HepG2 (cell line): ENCODE measurements around the gene LARP1. TPM values are rescaled to one million over a fixed set of nuclear protein-coding genes. Genes with fewer than 3 reads are reported as not detected.

ENCODE experiments used
- ARHGAP35 ChIP-seq: sonication (generic); formaldehyde crosslinking; IDR thresholded peaks from 2 replicates; pipeline ENCODE4 v1.9.0; 2022; ENCODE audit warnings: mild to moderate bottlenecking, inconsistent platforms, moderate library complexity, missing genetic modification reagents, borderline replicate concordance
- HOXA7 ChIP-seq: sonication (generic); formaldehyde crosslinking; IDR thresholded peaks from 2 replicates; pipeline ENCODE4 v1.8.1; 2022; ENCODE audit warnings: mild to moderate bottlenecking, missing genetic modification reagents, moderate library complexity
- JUND ChIP-seq: sonication (generic); formaldehyde crosslinking; IDR thresholded peaks from 2 replicates; pipeline ENCODE4 v1.8.0; 2022; ENCODE audit warnings: mild to moderate bottlenecking, missing genetic modification reagents
- NCOA2 ChIP-seq: sonication (generic); formaldehyde crosslinking; IDR thresholded peaks from 2 replicates; pipeline ENCODE4 v1.8.0; 2022; ENCODE audit warnings: inconsistent platforms
- NFIB ChIP-seq: sonication (generic); formaldehyde crosslinking; IDR thresholded peaks from 2 replicates; pipeline ENCODE4 v1.9.0; 2021; ENCODE audit warnings: missing genetic modification reagents, mild to moderate bottlenecking, borderline replicate concordance
- NFRKB ChIP-seq: fragments of 450-650 bp; IDR thresholded peaks from 2 replicates; pipeline ENCODE4 v1.6.1; 2017
- ONECUT2 ChIP-seq: sonication (generic); formaldehyde crosslinking; IDR thresholded peaks from 2 replicates; pipeline ENCODE4 v1.4.0; 2020; ENCODE audit warnings: missing genetic modification reagents
- RELA ChIP-seq: sonication (generic); formaldehyde crosslinking; IDR thresholded peaks from 2 replicates; pipeline ENCODE4 v1.4.0; 2020; ENCODE audit warnings: missing genetic modification reagents
- SNAI1 ChIP-seq: sonication (generic); formaldehyde crosslinking; IDR thresholded peaks from 2 replicates; pipeline ENCODE4 v1.5.0; 2020; ENCODE audit warnings: mild to moderate bottlenecking, missing genetic modification reagents, borderline replicate concordance
- TGIF2 ChIP-seq: IDR thresholded peaks from 2 replicates; pipeline ENCODE4 v1.6.1; 2016; ENCODE audit warnings: control low read depth, missing compliant biosample characterization
- TP53 ChIP-seq: sonication (generic); formaldehyde crosslinking; conservative IDR thresholded peaks from 2 replicates; pipeline ENCODE4 v1.4.0; 2020; ENCODE audit warnings: missing genetic modification reagents
- ZNF564 ChIP-seq: sonication (generic); formaldehyde crosslinking; IDR thresholded peaks from 2 replicates; pipeline ENCODE4 v1.8.1; 2023; ENCODE audit warnings: mild to moderate bottlenecking, missing genetic modification reagents
- ZNF766 ChIP-seq: sonication (generic); formaldehyde crosslinking; IDR thresholded peaks from 2 replicates; pipeline ENCODE4 v1.5.0; 2020; ENCODE audit warnings: missing genetic modification reagents, borderline replicate concordance
- ZNF768 ChIP-seq: sonication (generic); formaldehyde crosslinking; IDR thresholded peaks from 2 replicates; pipeline ENCODE4 v1.4.0; 2020; ENCODE audit warnings: missing genetic modification reagents
- ZNF792 ChIP-seq: IDR thresholded peaks from 2 replicates; pipeline ENCODE4 v1.6.1; 2016
- ZNF850 ChIP-seq: sonication (generic); formaldehyde crosslinking; conservative IDR thresholded peaks from 2 replicates; pipeline ENCODE4 v1.9.0; 2021; ENCODE audit warnings: mild to moderate bottlenecking, missing genetic modification reagents
- polyA plus RNA-seq, 8 experiments: library from polyadenylated mRNA; depleted of rRNA in 3 of 8; stranded (reverse) in 7 of 8; unstranded in 1 of 8; fragments of >200 nt; fragmentation: Illumina TruSeq in 4 of 8; extraction: Trizol in 4 of 8; gene quantifications; 2 replicates each; pipeline versions ENCODE4 v1.2.1 to v1.2.3, GENCODE V29; 2011 to 2016; ENCODE audit warnings: low read depth in 4 of 8, missing spikeins in 1 of 8, mixed read lengths in 1 of 8; ENCODE audit not compliant: insufficient read depth in 1 of 8
- total RNA-seq, 5 experiments: library from RNA; depleted of rRNA; stranded (reverse); fragments of >200 nt; fragmentation: Illumina TruSeq; extraction: Trizol; gene quantifications; 2 replicates each; pipeline ENCODE4 v1.2.3, GENCODE V29; 2016; ENCODE audit warnings: low read depth in 1 of 5
- TF ChIP-seq, protein P1 (sequence below): sonication (generic); formaldehyde crosslinking; IDR thresholded peaks from 2 replicates; pipeline ENCODE4 v1.4.0; 2020; ENCODE audit warnings: missing genetic modification reagents
- TF ChIP-seq, protein P2 (sequence below): sonication (generic); formaldehyde crosslinking; IDR thresholded peaks from 2 replicates; pipeline ENCODE4 v1.4.0; 2020; ENCODE audit warnings: mild to moderate bottlenecking, missing genetic modification reagents
- TF ChIP-seq, protein P3 (sequence below): sonication (generic); formaldehyde crosslinking; IDR thresholded peaks from 2 replicates; pipeline ENCODE4 v1.5.0; 2020; ENCODE audit warnings: missing genetic modification reagents
- TF ChIP-seq, protein P4 (sequence below): sonication (generic); formaldehyde crosslinking; IDR thresholded peaks from 2 replicates; pipeline ENCODE4 v1.8.1; 2022; ENCODE audit warnings: mild to moderate bottlenecking, missing genetic modification reagents
- TF ChIP-seq, protein P5 (sequence below): IDR thresholded peaks from 2 replicates; pipeline ENCODE4 v1.6.1; 2016; ENCODE audit warnings: missing genetic modification reagents, missing compliant biosample characterization

LARP1 gene
- total and polyA plus RNA-seq, 2 of the 13 experiments (the other 11 are each of a cell fraction or from before 2014, with no cell fraction given): 45.2 to 61.4 TPM

DNA sequence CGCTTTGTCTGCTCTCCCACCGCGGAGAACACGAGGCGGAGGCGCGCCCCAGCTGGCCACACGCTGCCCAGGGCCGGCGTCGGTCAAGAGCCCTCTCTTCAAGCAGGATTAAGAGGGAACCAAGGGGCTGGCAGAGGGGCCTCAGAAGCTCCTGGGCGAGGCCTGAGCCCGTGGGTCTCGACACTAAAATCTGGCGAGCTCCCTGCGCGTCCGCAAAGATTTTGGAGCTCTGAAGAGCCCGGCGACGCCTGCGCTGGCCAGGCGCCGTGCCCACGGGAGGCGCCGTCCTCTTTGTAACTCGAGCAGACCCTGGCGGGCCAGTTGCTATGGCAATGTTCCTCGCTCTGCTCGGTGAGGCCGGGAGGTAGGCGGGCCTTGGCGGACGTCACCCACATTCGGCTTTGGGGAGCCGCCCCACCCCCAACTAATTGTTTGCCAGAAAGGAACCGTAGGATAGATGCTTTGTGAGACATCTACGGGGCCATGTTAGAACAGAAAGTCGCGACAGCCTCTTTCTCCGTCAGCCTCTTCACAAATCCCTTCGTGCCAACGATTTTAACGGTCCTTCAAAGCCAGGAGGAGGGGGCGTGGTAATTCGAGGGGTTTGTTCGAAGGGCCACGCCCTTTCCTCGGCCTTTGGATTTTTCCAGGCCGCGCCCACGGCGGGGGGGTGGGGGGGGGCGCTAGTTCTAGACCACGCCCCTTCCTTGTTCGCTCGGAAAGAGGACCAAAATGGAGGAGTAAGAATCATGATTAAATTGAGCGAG is 102.5 kb downstream of the LARP1 start (continued):
- TF ChIP-seq NCOA2 (no peak), ZNF850 (CRISPR knock-in tag) (no peak), ZNF792 (CRISPR knock-in tag) (no peak; the same call in 1 of the 2 replicates), TP53 (CRISPR knock-in tag) (no peak), NFIB (CRISPR knock-in tag) (no peak), SNAI1 (CRISPR knock-in tag) (peak; percentile 20; the same call in 1 of the 2 replicates), RELA (CRISPR knock-in tag) (no peak), ONECUT2 (CRISPR knock-in tag) (no peak), HOXA7 (no peak), NFRKB (peak; percentile 43; the same call in 1 of the 2 replicates), ARHGAP35 (CRISPR knock-in tag) (peak; percentile 52; the same call in 1 of the 2 replicates), ZNF768 (CRISPR knock-in tag) (peak; percentile 56; the same call in 1 of the 2 replicates), ZNF564 (CRISPR knock-in tag) (peak; percentile 5), JUND (CRISPR knock-in tag) (0 out of 2 replicates have a peak, but pooled peaks have one; percentile 12), ZNF766 (CRISPR knock-in tag) (peak; percentile 19; the same call in 1 of the 2 replicates), TGIF2 (peak; percentile 62; the same call in 1 of the 2 replicates)
- TF ChIP-seq, protein P1, sequence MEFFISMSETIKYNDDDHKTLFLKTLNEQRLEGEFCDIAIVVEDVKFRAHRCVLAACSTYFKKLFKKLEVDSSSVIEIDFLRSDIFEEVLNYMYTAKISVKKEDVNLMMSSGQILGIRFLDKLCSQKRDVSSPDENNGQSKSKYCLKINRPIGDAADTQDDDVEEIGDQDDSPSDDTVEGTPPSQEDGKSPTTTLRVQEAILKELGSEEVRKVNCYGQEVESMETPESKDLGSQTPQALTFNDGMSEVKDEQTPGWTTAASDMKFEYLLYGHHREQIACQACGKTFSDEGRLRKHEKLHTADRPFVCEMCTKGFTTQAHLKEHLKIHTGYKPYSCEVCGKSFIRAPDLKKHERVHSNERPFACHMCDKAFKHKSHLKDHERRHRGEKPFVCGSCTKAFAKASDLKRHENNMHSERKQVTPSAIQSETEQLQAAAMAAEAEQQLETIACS (CRISPR knock-in tag): 0 out of 2 replicates have a peak, but pooled peaks have one; percentile 19
- TF ChIP-seq, protein P2, sequence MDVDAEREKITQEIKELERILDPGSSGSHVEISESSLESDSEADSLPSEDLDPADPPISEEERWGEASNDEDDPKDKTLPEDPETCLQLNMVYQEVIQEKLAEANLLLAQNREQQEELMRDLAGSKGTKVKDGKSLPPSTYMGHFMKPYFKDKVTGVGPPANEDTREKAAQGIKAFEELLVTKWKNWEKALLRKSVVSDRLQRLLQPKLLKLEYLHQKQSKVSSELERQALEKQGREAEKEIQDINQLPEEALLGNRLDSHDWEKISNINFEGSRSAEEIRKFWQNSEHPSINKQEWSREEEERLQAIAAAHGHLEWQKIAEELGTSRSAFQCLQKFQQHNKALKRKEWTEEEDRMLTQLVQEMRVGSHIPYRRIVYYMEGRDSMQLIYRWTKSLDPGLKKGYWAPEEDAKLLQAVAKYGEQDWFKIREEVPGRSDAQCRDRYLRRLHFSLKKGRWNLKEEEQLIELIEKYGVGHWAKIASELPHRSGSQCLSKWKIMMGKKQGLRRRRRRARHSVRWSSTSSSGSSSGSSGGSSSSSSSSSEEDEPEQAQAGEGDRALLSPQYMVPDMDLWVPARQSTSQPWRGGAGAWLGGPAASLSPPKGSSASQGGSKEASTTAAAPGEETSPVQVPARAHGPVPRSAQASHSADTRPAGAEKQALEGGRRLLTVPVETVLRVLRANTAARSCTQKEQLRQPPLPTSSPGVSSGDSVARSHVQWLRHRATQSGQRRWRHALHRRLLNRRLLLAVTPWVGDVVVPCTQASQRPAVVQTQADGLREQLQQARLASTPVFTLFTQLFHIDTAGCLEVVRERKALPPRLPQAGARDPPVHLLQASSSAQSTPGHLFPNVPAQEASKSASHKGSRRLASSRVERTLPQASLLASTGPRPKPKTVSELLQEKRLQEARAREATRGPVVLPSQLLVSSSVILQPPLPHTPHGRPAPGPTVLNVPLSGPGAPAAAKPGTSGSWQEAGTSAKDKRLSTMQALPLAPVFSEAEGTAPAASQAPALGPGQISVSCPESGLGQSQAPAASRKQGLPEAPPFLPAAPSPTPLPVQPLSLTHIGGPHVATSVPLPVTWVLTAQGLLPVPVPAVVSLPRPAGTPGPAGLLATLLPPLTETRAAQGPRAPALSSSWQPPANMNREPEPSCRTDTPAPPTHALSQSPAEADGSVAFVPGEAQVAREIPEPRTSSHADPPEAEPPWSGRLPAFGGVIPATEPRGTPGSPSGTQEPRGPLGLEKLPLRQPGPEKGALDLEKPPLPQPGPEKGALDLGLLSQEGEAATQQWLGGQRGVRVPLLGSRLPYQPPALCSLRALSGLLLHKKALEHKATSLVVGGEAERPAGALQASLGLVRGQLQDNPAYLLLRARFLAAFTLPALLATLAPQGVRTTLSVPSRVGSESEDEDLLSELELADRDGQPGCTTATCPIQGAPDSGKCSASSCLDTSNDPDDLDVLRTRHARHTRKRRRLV (CRISPR knock-in tag): no peak
- TF ChIP-seq, protein P3, sequence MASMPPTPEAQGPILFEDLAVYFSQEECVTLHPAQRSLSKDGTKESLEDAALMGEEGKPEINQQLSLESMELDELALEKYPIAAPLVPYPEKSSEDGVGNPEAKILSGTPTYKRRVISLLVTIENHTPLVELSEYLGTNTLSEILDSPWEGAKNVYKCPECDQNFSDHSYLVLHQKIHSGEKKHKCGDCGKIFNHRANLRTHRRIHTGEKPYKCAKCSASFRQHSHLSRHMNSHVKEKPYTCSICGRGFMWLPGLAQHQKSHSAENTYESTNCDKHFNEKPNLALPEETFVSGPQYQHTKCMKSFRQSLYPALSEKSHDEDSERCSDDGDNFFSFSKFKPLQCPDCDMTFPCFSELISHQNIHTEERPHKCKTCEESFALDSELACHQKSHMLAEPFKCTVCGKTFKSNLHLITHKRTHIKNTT: no peak
- TF ChIP-seq, protein P4, sequence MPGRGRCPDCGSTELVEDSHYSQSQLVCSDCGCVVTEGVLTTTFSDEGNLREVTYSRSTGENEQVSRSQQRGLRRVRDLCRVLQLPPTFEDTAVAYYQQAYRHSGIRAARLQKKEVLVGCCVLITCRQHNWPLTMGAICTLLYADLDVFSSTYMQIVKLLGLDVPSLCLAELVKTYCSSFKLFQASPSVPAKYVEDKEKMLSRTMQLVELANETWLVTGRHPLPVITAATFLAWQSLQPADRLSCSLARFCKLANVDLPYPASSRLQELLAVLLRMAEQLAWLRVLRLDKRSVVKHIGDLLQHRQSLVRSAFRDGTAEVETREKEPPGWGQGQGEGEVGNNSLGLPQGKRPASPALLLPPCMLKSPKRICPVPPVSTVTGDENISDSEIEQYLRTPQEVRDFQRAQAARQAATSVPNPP (CRISPR knock-in tag): no peak
- TF ChIP-seq, protein P5, sequence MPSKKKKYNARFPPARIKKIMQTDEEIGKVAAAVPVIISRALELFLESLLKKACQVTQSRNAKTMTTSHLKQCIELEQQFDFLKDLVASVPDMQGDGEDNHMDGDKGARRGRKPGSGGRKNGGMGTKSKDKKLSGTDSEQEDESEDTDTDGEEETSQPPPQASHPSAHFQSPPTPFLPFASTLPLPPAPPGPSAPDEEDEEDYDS (CRISPR knock-in tag): peak; percentile 28
